ENCODE results near the gene LRP1B.

DNA sequence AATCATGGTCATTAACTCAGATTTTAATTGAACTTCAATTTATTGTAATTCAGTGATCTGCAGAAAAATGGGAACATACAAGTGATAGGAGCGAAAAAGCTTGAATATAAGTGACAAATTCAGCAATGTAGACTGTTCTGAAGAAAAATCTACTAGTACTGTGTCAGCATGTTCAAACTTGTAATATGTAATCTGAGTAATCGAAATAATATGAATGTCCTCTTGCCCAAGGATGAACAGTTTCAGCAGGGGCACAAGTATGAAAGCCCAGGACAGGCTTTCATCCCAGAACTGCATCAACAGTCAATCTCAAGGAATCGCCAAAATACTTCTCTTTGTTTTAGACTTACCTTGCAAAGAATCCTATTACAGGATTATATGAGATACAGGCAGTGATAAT, 1110.5 kb downstream of the LRP1B start:
- TF ChIP-seq, protein P1, sequence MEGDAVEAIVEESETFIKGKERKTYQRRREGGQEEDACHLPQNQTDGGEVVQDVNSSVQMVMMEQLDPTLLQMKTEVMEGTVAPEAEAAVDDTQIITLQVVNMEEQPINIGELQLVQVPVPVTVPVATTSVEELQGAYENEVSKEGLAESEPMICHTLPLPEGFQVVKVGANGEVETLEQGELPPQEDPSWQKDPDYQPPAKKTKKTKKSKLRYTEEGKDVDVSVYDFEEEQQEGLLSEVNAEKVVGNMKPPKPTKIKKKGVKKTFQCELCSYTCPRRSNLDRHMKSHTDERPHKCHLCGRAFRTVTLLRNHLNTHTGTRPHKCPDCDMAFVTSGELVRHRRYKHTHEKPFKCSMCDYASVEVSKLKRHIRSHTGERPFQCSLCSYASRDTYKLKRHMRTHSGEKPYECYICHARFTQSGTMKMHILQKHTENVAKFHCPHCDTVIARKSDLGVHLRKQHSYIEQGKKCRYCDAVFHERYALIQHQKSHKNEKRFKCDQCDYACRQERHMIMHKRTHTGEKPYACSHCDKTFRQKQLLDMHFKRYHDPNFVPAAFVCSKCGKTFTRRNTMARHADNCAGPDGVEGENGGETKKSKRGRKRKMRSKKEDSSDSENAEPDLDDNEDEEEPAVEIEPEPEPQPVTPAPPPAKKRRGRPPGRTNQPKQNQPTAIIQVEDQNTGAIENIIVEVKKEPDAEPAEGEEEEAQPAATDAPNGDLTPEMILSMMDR (conservative IDR thresholded peaks at IDR 0.05 in 1 of 2, IDR thresholded peaks at IDR 0.05 in 1 of 2; ENCODE audit: low read depth in 1 of 2, low read length in 2 of 2), result no peak
- TF ChIP-seq EZH2 (IDR thresholded peaks at IDR 0.05; ENCODE audit: low read length, missing control alignments), result no peak

All from fibroblast of lung (primary cell).